22Rv1 (cell line): Measurements from ENCODE around the gene CYB561A3.

Experiments
- H3K27ac ChIP-seq: fragments of 450-650 bp; 2 replicates; pipeline ENCODE4 v1.5.1; 2017
- ZFX ChIP-seq: fragments of 450-650 bp; IDR thresholded peaks from 2 replicates; pipeline ENCODE4 v1.6.1; 2017; ENCODE audit warnings: antibody characterized with exemption, borderline replicate concordance
- TF ChIP-seq, protein P1 (sequence below): fragments of 450-650 bp; IDR thresholded peaks from 2 replicates; pipeline ENCODE4 v1.5.1; 2017; ENCODE audit warnings: mild to moderate bottlenecking

The CYB561A3 gene

DNA sequence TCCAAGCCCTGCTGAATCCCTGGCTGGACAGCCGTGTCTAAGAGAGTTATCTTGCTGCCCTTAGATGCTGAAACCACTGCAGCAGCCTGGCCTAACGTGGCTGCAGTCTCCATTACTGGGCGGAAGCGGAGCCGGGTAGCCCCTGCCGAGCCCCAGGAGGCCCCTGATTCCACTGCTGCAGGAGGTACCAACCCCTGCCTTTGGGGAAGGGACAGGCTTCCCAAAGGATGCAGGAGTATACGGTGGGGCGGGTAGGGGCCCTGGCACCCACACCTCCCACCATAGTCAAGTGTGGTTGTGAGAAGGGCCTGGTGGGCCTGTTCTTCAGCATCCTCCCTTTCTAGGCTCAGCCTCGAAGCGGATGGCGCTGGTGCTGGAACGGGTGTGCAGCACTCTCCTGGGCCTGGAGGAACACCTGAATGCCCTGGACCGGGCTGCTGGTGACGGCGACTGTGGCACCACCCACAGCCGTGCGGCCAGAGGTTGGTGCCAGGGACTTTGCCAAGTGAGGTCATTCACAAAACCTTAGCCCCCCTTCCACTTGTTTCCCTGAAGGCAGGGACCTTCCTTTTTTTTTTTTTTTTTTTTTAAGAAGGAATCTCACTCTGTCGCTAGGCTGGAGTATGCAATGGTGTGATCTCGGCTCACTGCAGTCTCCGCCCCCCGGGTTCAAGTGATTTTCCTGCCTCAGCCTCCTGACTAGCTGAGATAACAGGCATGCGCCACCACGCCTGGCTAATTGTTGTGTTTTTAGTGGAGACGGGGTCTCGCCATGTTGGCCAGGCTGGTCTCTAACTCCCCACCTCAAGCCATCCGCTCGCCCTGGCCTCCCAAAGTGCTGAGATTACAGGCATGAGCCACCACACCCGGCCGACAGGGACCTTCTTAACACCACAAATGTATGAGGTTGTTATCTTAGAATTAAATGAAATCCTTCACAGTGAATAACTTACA, 17.6 kb downstream of the CYB561A3 start:
- no peak overlapping the region for H3K27ac ChIP-seq
- no peak for TF ChIP-seq ZFX
- TF ChIP-seq, protein P1, sequence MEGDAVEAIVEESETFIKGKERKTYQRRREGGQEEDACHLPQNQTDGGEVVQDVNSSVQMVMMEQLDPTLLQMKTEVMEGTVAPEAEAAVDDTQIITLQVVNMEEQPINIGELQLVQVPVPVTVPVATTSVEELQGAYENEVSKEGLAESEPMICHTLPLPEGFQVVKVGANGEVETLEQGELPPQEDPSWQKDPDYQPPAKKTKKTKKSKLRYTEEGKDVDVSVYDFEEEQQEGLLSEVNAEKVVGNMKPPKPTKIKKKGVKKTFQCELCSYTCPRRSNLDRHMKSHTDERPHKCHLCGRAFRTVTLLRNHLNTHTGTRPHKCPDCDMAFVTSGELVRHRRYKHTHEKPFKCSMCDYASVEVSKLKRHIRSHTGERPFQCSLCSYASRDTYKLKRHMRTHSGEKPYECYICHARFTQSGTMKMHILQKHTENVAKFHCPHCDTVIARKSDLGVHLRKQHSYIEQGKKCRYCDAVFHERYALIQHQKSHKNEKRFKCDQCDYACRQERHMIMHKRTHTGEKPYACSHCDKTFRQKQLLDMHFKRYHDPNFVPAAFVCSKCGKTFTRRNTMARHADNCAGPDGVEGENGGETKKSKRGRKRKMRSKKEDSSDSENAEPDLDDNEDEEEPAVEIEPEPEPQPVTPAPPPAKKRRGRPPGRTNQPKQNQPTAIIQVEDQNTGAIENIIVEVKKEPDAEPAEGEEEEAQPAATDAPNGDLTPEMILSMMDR, result no peak

DNA sequence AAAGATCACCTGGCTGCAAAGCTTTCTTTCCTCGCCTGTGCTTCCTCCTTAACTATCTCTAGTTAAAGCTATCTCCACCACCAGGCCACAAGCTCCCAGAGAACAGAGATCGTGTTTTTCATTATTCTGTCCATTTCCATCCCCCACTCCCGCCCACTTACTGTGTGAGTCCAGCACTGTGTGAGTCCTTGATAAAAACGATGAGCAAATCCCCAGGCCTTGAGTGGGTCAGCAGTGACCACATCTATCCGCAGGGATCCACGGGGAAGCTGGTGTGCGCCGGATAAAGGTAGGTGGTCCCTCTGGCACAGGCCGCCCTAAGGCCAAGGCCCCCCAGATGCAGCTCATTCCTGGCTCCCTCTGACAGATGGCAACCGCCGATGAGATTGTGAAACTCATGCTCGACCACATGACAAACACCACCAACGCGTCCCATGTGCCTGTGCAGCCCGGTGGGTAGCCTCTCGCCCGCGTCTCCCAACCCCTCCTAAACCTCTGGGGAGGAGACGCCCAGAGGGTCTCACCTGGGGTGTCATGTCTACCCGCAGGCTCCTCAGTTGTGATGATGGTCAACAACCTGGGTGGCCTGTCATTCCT, 19.4 kb downstream of the CYB561A3 start:
- TF ChIP-seq, protein P1, result no peak
- no peak for TF ChIP-seq ZFX
- H3K27ac ChIP-seq, result no peak overlapping the region

DNA sequence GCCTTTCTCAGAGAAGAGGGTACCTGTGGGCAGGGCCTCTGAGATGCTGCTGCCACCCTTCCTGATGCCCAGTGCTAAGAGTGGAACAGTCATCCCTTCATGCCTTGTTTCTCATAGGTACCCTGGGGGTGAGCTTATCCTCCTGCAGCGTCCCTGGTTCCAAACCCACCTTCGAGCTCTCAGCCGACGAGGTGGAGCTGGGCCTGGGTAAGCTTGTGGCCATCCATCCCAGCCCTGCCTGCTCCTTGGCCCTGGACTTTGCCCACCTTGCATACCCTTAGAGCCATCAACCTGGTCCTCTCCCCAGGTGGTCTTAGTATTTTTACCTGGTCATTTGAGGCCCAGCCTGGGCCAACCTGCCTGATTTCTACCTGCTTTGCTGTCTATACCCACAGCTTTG, 20.0 kb downstream of the CYB561A3 start:
- TF ChIP-seq, protein P1, result no peak
- TF ChIP-seq ZFX, result no peak
- H3K27ac ChIP-seq, result no peak overlapping the region

GRCh38 chr11:61340979-61341378, 20.7 kb downstream of the CYB561A3 start:
- H3K27ac ChIP-seq, result no peak overlapping the region
- TF ChIP-seq, protein P1, result no peak
- TF ChIP-seq ZFX, result no peak

- H3K27ac ChIP-seq, result no peak overlapping the region
- TF ChIP-seq, protein P1, result no peak
- no peak for TF ChIP-seq ZFX
Observed at GRCh38 chr11:61339490-61339878, 22.2 kb downstream of the CYB561A3 start.

GRCh38 chr11:61338783-61339489, 22.7 kb downstream of the CYB561A3 start:
- TF ChIP-seq ZFX, result no peak
- TF ChIP-seq, protein P1, result no peak
- H3K27ac ChIP-seq, result no peak overlapping the region
